ENCODE measurements around the gene NAT14.

DNA sequence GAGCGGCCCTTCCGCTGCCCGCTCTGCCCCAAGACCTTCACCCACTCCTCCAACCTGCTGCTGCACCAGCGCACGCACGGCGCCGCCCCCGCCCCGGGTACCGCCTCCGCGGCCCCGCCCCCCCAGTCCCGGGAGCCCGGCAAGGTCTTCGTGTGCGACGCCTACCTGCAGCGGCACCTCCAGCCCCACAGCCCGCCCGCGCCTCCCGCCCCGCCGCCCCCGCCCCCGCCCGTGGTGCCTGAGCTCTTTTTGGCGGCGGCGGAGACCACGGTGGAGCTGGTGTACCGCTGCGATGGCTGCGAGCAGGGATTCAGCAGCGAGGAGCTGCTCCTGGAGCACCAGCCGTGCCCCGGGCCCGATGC, 3.2 kb upstream of the NAT14 start:
- TF ChIP-seq, protein P1, sequence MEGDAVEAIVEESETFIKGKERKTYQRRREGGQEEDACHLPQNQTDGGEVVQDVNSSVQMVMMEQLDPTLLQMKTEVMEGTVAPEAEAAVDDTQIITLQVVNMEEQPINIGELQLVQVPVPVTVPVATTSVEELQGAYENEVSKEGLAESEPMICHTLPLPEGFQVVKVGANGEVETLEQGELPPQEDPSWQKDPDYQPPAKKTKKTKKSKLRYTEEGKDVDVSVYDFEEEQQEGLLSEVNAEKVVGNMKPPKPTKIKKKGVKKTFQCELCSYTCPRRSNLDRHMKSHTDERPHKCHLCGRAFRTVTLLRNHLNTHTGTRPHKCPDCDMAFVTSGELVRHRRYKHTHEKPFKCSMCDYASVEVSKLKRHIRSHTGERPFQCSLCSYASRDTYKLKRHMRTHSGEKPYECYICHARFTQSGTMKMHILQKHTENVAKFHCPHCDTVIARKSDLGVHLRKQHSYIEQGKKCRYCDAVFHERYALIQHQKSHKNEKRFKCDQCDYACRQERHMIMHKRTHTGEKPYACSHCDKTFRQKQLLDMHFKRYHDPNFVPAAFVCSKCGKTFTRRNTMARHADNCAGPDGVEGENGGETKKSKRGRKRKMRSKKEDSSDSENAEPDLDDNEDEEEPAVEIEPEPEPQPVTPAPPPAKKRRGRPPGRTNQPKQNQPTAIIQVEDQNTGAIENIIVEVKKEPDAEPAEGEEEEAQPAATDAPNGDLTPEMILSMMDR (IDR thresholded peaks at IDR 0.05; ENCODE audit: borderline replicate concordance, extremely low read depth, low read length, poor library complexity, severe bottlenecking), result no peak
- TF ChIP-seq EZH2 (IDR thresholded peaks at IDR 0.05; ENCODE audit: borderline replicate concordance, low read depth, low read length, severe bottlenecking), result no peak
